Measurements from ENCODE around the gene C1QTNF9.
"Not testable (repeated sequence)": the region's sequence is repeated elsewhere in the genome, so short reads cannot be mapped to it uniquely, and the experiment has no call there.

The C1QTNF9 gene

DNA sequence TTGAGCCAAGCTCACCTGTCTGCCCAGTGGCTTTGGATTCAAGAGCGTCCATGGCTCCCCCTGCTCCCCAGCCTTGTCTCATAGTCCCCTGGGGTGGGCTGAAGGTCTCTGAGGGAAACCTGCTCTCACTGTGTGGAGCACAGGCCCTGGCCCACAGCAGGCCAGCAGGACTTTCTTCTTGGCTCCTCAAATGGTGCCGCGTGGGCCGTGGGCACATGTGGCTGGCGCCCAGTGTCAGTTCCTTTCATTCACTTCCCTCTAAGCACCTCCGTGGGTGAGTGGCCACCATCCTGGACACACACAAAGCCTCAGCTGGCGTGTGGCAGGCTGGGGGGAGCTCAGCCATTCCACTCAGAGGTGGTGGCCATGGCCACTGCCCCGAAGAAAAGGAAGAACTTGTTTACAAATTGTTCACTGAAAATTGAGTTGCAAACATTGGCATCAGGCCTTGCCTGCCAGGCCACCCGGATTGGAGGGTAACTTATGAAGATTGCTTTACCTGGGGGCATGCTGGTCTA lies 53.1 kb downstream of the C1QTNF9 start:
- TF ChIP-seq, protein P1, sequence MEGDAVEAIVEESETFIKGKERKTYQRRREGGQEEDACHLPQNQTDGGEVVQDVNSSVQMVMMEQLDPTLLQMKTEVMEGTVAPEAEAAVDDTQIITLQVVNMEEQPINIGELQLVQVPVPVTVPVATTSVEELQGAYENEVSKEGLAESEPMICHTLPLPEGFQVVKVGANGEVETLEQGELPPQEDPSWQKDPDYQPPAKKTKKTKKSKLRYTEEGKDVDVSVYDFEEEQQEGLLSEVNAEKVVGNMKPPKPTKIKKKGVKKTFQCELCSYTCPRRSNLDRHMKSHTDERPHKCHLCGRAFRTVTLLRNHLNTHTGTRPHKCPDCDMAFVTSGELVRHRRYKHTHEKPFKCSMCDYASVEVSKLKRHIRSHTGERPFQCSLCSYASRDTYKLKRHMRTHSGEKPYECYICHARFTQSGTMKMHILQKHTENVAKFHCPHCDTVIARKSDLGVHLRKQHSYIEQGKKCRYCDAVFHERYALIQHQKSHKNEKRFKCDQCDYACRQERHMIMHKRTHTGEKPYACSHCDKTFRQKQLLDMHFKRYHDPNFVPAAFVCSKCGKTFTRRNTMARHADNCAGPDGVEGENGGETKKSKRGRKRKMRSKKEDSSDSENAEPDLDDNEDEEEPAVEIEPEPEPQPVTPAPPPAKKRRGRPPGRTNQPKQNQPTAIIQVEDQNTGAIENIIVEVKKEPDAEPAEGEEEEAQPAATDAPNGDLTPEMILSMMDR (IDR thresholded peaks at IDR 0.05; ENCODE audit: borderline replicate concordance, extremely low read depth, low read length, poor library complexity, severe bottlenecking), result no peak
- no peak for TF ChIP-seq EZH2 (IDR thresholded peaks at IDR 0.05; ENCODE audit: borderline replicate concordance, low read depth, low read length, severe bottlenecking)
- no peak for ATAC-seq (ENCODE audit: insufficient read depth, low read depth)
- H3K4me2 ChIP-seq (ENCODE audit: insufficient read depth, low read length), result no peak overlapping the region
- H3K4me1 ChIP-seq (ENCODE audit: insufficient read depth, low read length), result no peaks in the 10 kb centered on the region
- no peak overlapping the region for H3K27ac ChIP-seq (ENCODE audit: low read length)
- DNase-seq, result no peak
- no peak overlapping the region for H3K9ac ChIP-seq (ENCODE audit: low read depth, low read length)
- H3K79me2 ChIP-seq (ENCODE audit: insufficient read depth, low read length), result no peaks in the 10 kb centered on the region
- no peaks in the 10 kb centered on the region for H3K9me3 ChIP-seq (ENCODE audit: insufficient read depth, low read length, severe bottlenecking)
- H3K36me3 ChIP-seq (ENCODE audit: insufficient read depth, low read length), result no peaks in the 10 kb centered on the region
- no peak overlapping the region for H2AFZ ChIP-seq (ENCODE audit: low read depth, low read length)
- no peak overlapping the region for H3K4me3 ChIP-seq (ENCODE audit: low read depth in 1 of 2, low read length in 2 of 2)
- no peaks in the 10 kb centered on the region for H4K20me1 ChIP-seq (ENCODE audit: insufficient read depth, low read length)
- no peaks in the 10 kb centered on the region for H3K27me3 ChIP-seq (ENCODE audit: insufficient read depth, low read length, poor library complexity)

DNA sequence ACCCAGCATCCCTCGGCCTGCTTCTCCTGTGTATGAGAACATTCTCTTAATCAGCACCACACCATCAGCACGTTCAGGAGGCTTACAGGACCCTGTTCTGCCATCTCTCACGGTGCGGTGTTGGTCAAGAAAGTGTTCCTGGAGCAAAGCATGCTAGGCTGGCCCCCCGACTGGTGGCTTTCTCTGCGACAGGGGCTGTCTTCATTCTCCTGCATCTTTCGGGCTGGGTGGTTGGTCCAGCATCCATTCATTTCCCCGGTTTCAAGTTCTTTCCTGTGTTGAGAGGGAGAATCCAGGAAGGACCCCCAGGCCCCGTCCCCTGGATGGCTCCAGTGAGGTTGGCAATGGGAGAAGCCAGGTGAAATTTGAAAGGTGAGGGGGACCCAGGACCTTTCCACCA lies 55.8 kb downstream of the C1QTNF9 start:
- H3K4me2 ChIP-seq (ENCODE audit: insufficient read depth, low read length), result no peak overlapping the region
- ATAC-seq (ENCODE audit: insufficient read depth, low read depth), result no peak

DNA sequence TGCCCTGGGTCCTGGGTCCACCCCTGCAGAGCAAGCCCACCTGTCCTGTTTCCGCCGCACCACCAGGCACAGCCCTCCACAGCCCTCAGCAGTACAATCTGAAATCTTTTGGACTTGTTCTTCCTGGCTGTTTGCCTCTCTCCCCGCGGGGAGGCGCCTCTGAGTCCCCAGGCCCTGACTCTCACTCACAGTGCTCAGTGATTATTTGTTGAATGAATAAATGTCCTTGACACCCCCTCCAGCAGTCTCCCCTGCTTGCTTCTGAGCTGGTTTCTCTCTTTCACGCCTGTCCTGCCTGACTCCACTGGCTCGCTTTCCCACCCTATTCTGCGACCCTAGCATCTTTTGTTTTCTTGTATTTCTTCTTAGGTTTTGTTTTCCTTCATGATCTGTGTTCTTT lies 56.9 kb downstream of the C1QTNF9 start:
- not testable (repeated sequence) for ATAC-seq (ENCODE audit: insufficient read depth, low read depth)

More for the DNA sequence above, 55.8 kb downstream of the C1QTNF9 start:
- DNase-seq, result no peak
- TF ChIP-seq, protein P1 (IDR thresholded peaks at IDR 0.05; ENCODE audit: borderline replicate concordance, extremely low read depth, low read length, poor library complexity, severe bottlenecking), result no peak
- TF ChIP-seq EZH2 (IDR thresholded peaks at IDR 0.05; ENCODE audit: borderline replicate concordance, low read depth, low read length, severe bottlenecking), result no peak
- Histone ChIP-seq H3K9me3 (ENCODE audit: insufficient read depth, low read length, severe bottlenecking) (no peaks in the 10 kb centered on the region), H4K20me1 (ENCODE audit: insufficient read depth, low read length) (no peaks in the 10 kb centered on the region), H2AFZ (ENCODE audit: low read depth, low read length) (no peak overlapping the region), H3K4me1 (ENCODE audit: insufficient read depth, low read length) (no peaks in the 10 kb centered on the region), H3K36me3 (ENCODE audit: insufficient read depth, low read length) (no peaks in the 10 kb centered on the region), H3K4me3 (ENCODE audit: low read depth in 1 of 2, low read length in 2 of 2) (no peak overlapping the region), H3K9ac (ENCODE audit: low read depth, low read length) (no peak overlapping the region), H3K27me3 (ENCODE audit: insufficient read depth, low read length, poor library complexity) (no peaks in the 10 kb centered on the region), H3K27ac (ENCODE audit: low read length) (no peak overlapping the region), H3K79me2 (ENCODE audit: insufficient read depth, low read length) (no peaks in the 10 kb centered on the region)

DNA sequence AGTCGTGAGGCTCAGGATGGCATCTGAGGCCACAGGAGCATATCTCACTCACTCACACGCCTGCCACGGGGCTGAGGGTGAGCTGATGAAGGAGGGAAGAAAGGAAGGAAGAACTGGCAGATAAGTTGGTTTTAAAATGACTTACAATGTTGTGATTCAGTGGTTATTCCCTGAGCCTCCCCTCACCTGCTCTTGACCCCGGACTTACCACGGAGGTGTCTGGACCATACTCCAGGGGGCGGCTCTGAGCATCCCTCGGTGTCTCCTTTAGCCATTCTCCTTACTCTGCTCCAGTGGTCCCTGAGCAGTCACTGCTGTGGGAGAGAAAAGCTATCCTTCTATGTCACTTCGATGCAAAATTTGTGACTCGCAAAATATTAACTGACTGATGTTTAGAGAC lies 61.9 kb downstream of the C1QTNF9 start:
- H3K9ac ChIP-seq (ENCODE audit: low read depth, low read length); DNase-seq; H3K4me2 ChIP-seq (ENCODE audit: insufficient read depth, low read length); H3K4me1 ChIP-seq (ENCODE audit: insufficient read depth, low read length); ATAC-seq (ENCODE audit: insufficient read depth, low read depth); H3K4me3 ChIP-seq (ENCODE audit: low read depth in 1 of 2, low read length in 2 of 2); H4K20me1 ChIP-seq (ENCODE audit: insufficient read depth, low read length); H3K27ac ChIP-seq (ENCODE audit: low read length); H3K27me3 ChIP-seq (ENCODE audit: insufficient read depth, low read length, poor library complexity); H3K79me2 ChIP-seq (ENCODE audit: insufficient read depth, low read length); H3K36me3 ChIP-seq (ENCODE audit: insufficient read depth, low read length); H2AFZ ChIP-seq (ENCODE audit: low read depth, low read length); H3K9me3 ChIP-seq (ENCODE audit: insufficient read depth, low read length, severe bottlenecking): not testable (repeated sequence)

More for the DNA sequence above, 56.9 kb downstream of the C1QTNF9 start:
- not testable (repeated sequence) for DNase-seq; H3K9me3 ChIP-seq (ENCODE audit: insufficient read depth, low read length, severe bottlenecking); H3K4me3 ChIP-seq (ENCODE audit: low read depth in 1 of 2, low read length in 2 of 2); H2AFZ ChIP-seq (ENCODE audit: low read depth, low read length); H3K27ac ChIP-seq (ENCODE audit: low read length); H3K36me3 ChIP-seq (ENCODE audit: insufficient read depth, low read length); H3K79me2 ChIP-seq (ENCODE audit: insufficient read depth, low read length); H3K4me2 ChIP-seq (ENCODE audit: insufficient read depth, low read length); H4K20me1 ChIP-seq (ENCODE audit: insufficient read depth, low read length); H3K4me1 ChIP-seq (ENCODE audit: insufficient read depth, low read length); H3K27me3 ChIP-seq (ENCODE audit: insufficient read depth, low read length, poor library complexity); H3K9ac ChIP-seq (ENCODE audit: low read depth, low read length)
